Lung (tissue), 12 donors: ENCODE measurements around the gene COX7A2. TPM values are rescaled to one million over a fixed set of nuclear protein-coding genes. Genes with fewer than 3 reads are reported as not detected.

Experiments
- ATAC-seq: fragments of 200-7000 bp; cut with Tn5 transposase; one replicate; pipeline ENCODE4 v1.9.1; 2020; ENCODE audit warnings: moderate number of reproducible peaks; ENCODE audit not compliant: insufficient read depth, low FRiP score
- DNase-seq, 3 donors: peaks; one replicate each; pipeline ENCODE4 v3.0.0-alpha.2; 2013 to 2017
- H3K27ac ChIP-seq, 2 donors: one replicate each; pipeline ENCODE4 v1.5.1; 2013; ENCODE audit warnings: mild to moderate bottlenecking in 2 of 2, moderate library complexity in 2 of 2, control low read depth in 1 of 2, inconsistent platforms in 1 of 2, low read depth in 1 of 2, low read length in 1 of 2
- H3K27me3 ChIP-seq, 3 donors: one replicate each; pipeline ENCODE4 v1.5.1; 2013; ENCODE audit warnings: low read length in 2 of 3; ENCODE audit not compliant: control insufficient read depth in 3 of 3, insufficient read depth in 3 of 3
- H3K36me3 ChIP-seq, 4 donors: one replicate each; pipeline ENCODE4 v1.5.1; 2013; ENCODE audit warnings: low read length in 4 of 4, mild to moderate bottlenecking in 1 of 4, moderate library complexity in 1 of 4; ENCODE audit not compliant: control insufficient read depth in 4 of 4, insufficient read depth in 4 of 4
- H3K4me1 ChIP-seq, 5 donors: one replicate each; pipeline ENCODE4 v1.5.1; 2013; ENCODE audit warnings: low read length in 5 of 5, mild to moderate bottlenecking in 2 of 5, moderate library complexity in 1 of 5; ENCODE audit not compliant: control insufficient read depth in 5 of 5, insufficient read depth in 5 of 5
- H3K4me3 ChIP-seq: one replicate; pipeline ENCODE4 v1.5.1; 2013; ENCODE audit warnings: mild to moderate bottlenecking, control low read depth, moderate library complexity
- H3K9ac ChIP-seq, 2 donors: one replicate each; pipeline ENCODE4 v1.5.1; 2013; ENCODE audit warnings: low read length in 2 of 2, control low read depth in 1 of 2; ENCODE audit not compliant: insufficient read depth in 1 of 2
- H3K9me3 ChIP-seq, 4 donors: one replicate each; pipeline ENCODE4 v1.5.1; 2013; ENCODE audit warnings: low read length in 3 of 4, mild to moderate bottlenecking in 1 of 4, moderate library complexity in 1 of 4; ENCODE audit not compliant: control insufficient read depth in 4 of 4, insufficient read depth in 3 of 4
- CTCF ChIP-seq: IDR thresholded peaks from 2 replicates; pipeline ENCODE4 v1.5.1; 2012; ENCODE audit warnings: mild to moderate bottlenecking; ENCODE audit errors: control extremely low read depth, extremely low read depth
- WGBS, 2 donors: extraction: QIAGEN DNeasy Blood & Tissue Kit; methylation state at CpG; one replicate each; pipeline ENCODE4 v1.1.7; 2013; 5-methylcytosine and 5-hydroxymethylcytosine counted together
- polyA plus RNA-seq, 2 donors: library from polyadenylated mRNA; stranded (reverse); fragments of 200-250 nt; gene quantifications; one replicate each; pipeline ENCODE4 v1.2.1, GENCODE V29; 2013
- total RNA-seq, 2 donors: library from RNA; depleted of rRNA in 1 of 2; stranded (reverse); fragments of >200 nt in 1 of 2; gene quantifications; one replicate each; pipeline ENCODE4 v1.2.1, GENCODE V29; 2014 to 2021
- donor health status: control.
- donor health status: control.
- donor health status: Bipolar disorder and iron deficiency.
- donor health status: healthy.
- donor health status: DM: yes; HTN: yes; CAD: no.

Gene COX7A2
- total and polyA plus RNA-seq, 4 donors, result 43.1 to 557 (median 398) TPM

- H3K36me3 ChIP-seq, result peaks cover 2 to 13% (median 6%) of the 10 kb centered on the region in 4 donors
- WGBS, 2 donors, result 84 to 95% methylated on average over 2 of the region's 2 CpGs
- no peak overlapping the region for H3K9ac ChIP-seq
- no peak overlapping the region for H3K4me3 ChIP-seq
- DNase-seq (no peak), ATAC-seq (no peak)
- no peaks in the 10 kb centered on the region for H3K4me1 ChIP-seq
- no peak for TF ChIP-seq CTCF
- no peak overlapping the region for H3K27ac ChIP-seq
- H3K27me3 ChIP-seq, result peaks cover 0 to 6% (median 3%) of the 10 kb centered on the region in 3 donors
- H3K9me3 ChIP-seq, result no peaks in the 10 kb centered on the region
Observed at GRCh38 chr6:75250552-75250951, 7.0 kb upstream of the COX7A2 start.

- Histone ChIP-seq H3K27ac (no peak overlapping the region), H3K4me3 (no peak overlapping the region), H3K9ac (no peak overlapping the region), H3K27me3 (peaks cover 0 to 7% (median 3%) of the 10 kb centered on the region in 3 donors), H3K36me3 (peaks cover 0 to 9% (median 4%) of the 10 kb centered on the region in 4 donors), H3K9me3 (no peaks in the 10 kb centered on the region), H3K4me1 (no peaks in the 10 kb centered on the region)
- no peak for TF ChIP-seq CTCF
- no peak for DNase-seq
- no peak for ATAC-seq
Observed at GRCh38 chr6:75249837-75250236, 6.2 kb upstream of the COX7A2 start.

- WGBS, 2 donors, result 53 to 67% methylated on average over 2 of the region's 2 CpGs
- peaks cover 0 to 7% (median 3%) of the 10 kb centered on the region in 3 donors for H3K27me3 ChIP-seq
- H3K27ac ChIP-seq, result no peak overlapping the region
- no peak for ATAC-seq
- H3K9ac ChIP-seq, result no peak overlapping the region
- H3K4me1 ChIP-seq, result peaks cover 0 to 12% (median 3%) of the 10 kb centered on the region in 5 donors
- H3K9me3 ChIP-seq, result no peaks in the 10 kb centered on the region
- H3K36me3 ChIP-seq, result no peaks in the 10 kb centered on the region
- no peak overlapping the region for H3K4me3 ChIP-seq
- no peak for TF ChIP-seq CTCF
- no peak for DNase-seq
Observed at GRCh38 chr6:75246386-75246785, 2.8 kb upstream of the COX7A2 start.

- peaks cover 0 to 7% (median 3%) of the 10 kb centered on the region in 3 donors for H3K27me3 ChIP-seq
- peaks cover 0 to 5% (median under 1%) of the 10 kb centered on the region in 4 donors for H3K36me3 ChIP-seq
- H3K9ac ChIP-seq, result peak overlapping the region; percentile 94
- WGBS, 2 donors, result 15 to 23% methylated on average over 15 of the region's 15 CpGs
- peak overlapping the region; percentile 41 for H3K4me3 ChIP-seq
- no peak for ATAC-seq
- H3K9me3 ChIP-seq, result no peaks in the 10 kb centered on the region
- DNase-seq, result no peak
- no peak for TF ChIP-seq CTCF
- peak overlapping the region; percentile 94 to 96 for H3K27ac ChIP-seq
- H3K4me1 ChIP-seq, result peaks cover 0 to 12% (median 3%) of the 10 kb centered on the region in 5 donors
Observed at GRCh38 chr6:75244063-75244584, 523 bp upstream of the COX7A2 start.
